HG02571 (cell line): ENCODE data around the gene HSD11B1L.
A peak's percentile ranks its signal among the peaks of the same experiment; 100 is the strongest.
"Not testable (repeated sequence)": the region's sequence is repeated elsewhere in the genome, so short reads cannot be mapped to it uniquely, and the experiment has no call there.

Source experiments
- ATAC-seq: cut with Tn5 transposase; IDR thresholded peaks from one replicate; pipeline ENCODE4 v1.9.1; 2021; ENCODE audit warnings: mild to moderate bottlenecking, moderate library complexity; ENCODE audit not compliant: unreplicated experiment

HSD11B1L gene

DNA sequence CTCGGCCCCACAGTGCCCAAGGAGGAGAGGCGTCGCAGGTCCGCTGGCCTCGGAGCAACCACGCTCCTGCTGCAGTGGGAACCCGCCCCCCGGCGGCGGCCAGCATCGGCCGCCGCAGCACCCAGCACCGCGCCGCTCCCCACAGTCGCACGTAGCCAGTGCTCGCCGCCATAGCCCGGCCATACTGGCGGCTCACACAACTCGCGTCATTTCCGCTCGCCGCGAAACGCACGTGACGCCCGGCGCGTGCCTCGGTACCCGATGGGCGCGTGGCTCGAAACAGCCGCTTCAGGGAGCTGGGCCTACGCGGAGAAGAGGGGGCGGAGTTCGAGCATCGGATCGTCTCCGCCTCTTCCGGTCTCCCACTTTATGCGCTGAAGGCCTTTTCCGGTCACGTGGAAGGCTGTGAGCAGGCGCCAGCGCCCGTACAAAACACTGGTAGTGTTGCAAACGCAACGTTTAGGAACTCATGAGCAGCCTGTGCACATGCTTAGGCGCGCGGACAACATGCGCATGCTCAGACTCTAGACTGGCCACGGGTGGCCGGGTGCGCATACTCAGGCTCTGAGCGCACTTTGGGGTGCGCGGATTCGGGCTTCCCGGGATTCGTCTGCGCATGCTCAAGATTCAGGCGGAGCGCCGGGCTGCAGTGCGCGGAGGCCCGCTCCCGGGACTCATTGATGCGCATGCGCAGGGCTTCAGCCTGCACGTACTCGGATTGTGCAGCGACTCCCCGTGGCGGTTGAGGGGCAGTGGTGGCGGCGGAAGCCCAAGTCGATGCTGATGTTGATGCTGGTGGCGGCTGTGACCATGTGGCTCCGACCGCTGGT lies 39.3 kb downstream of the HSD11B1L start, which contains the start of the genes CATSPERD and LONP1:
Gene CATSPERD, plus strand, starts transcription at position 677 of the 830 bp plus-strand sequence. Its CDS starts 101 bp downstream, at position 778.
Gene LONP1, minus strand, starts transcription at position 186 of the 830 bp plus-strand sequence. Its CDS starts 14 bp downstream, at position 172.
- peak; percentile 85 for ATAC-seq

GRCh38 chr19:5727453-5728050 lies 46.7 kb downstream of the HSD11B1L start:
- ATAC-seq, result no peak

- not testable (repeated sequence) for ATAC-seq
Measured at GRCh38 chr19:5733172-5733571, 52.3 kb downstream of the HSD11B1L start.
